GM21737 (cell line): Measurements from ENCODE around the gene DSTN.
"Not testable (repeated sequence)": the region's sequence is repeated elsewhere in the genome, so short reads cannot be mapped to it uniquely, and the experiment has no call there.

Source experiments
- ATAC-seq: cut with Tn5 transposase; IDR thresholded peaks from one replicate; pipeline ENCODE4 v1.9.1; 2021; ENCODE audit warnings: mild to moderate bottlenecking, moderate library complexity; ENCODE audit not compliant: unreplicated experiment

DSTN gene

DNA sequence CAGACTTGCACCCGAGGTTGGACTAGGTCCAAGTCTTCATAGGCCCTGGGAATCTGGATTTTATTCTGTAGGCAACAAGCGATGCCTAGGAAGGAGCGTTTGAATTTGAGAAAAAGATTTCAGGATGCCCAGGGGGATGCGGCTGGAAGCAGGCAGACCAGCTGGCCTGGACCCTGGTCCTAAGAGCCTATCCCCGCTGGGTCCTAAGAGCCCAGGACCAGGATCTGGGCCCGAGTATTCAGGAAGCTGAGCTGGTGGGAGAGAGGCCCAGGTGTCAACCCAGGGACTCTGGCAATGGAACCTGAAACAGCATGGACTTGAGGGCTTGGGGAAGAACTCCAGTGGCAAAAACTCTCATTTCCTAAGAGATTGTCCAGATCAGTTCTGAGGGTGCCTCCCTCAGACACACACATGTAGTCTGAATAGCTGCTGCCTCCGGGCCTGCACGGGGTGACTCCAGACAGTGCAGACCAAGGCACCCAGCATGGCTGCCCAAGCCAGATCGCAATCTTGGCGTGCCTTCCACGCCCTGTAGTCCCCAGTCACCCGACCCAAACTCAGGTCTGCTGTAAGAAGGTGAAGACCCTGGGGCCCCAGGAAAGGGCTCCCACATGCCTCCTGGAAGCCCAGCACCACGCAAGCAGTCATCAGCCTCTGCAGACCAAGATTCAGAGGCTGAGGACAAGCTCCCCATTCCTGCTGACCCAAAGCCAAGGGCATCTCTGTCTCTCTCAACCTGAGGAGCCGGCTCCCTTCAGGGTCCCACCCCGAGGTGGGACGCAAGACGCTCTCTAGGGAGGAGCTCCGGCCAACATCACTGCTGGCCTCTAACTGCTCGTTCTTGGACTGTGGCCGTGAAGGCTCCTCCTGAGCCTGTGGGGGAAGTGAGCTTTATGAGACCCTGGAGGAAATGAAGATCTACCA, 77.8 kb downstream of the DSTN start:
- no peak for ATAC-seq

DNA sequence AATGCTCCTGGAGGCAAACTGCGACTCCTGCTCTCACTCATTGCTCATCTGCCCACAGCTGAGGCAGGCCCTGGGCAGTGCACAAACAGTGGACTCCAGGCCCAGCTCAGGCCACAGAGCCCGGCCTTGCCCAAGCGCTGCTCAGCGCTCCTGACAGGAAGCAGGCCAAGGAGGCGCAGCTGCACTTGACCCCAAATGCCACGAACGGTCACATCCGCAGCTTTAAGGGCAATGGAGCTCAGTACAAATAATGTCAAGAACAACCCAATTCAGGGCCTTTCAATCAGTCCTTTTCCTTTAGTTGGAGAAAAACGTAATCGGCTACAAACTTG, 78.4 kb downstream of the DSTN start:
- no peak for ATAC-seq

DNA sequence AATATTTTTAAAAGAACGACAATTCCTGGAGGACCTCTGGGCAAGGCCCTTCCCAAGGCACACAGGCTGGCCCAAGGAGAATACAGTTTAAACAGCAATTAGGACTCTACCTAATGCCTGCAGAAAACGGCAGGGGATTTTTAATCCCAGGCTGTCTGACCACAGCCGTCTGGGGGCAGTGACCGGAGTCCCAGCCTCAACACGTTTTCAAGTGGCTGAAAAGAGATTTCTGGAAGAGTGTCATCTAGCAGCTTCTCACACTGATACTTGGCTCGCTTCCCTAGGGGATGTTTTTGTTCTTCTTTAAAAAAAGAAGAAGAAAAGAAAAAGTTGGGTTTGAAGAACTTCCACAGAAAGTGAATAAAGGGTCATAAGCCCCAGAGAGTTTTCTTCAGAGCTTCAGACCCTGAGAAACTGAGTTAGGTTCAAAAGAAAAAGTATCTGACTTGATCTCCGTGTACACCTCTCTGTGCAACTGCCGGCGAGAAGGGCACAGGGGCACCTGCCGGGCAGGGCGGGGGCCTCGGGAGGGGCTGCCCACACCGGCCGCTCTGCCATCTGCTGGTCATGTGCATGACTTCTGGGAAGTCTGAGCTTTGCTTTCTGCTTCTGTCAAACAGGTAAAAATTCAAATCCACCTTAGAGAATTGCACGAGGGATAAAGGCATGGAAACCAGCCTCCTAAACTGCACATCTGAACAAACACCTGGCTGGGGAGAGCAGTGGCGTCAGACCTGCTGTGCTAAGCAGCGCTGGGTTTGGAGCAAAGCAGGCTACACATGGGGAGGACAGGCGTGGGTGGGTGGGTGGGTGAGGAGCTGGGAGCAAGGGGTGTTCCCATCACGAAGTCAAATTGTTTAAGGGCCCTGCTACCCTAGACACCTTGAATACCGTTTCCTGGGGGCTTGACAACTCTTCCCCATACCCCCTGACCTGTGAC, 79.2 kb downstream of the DSTN start:
- ATAC-seq: no peak

DNA sequence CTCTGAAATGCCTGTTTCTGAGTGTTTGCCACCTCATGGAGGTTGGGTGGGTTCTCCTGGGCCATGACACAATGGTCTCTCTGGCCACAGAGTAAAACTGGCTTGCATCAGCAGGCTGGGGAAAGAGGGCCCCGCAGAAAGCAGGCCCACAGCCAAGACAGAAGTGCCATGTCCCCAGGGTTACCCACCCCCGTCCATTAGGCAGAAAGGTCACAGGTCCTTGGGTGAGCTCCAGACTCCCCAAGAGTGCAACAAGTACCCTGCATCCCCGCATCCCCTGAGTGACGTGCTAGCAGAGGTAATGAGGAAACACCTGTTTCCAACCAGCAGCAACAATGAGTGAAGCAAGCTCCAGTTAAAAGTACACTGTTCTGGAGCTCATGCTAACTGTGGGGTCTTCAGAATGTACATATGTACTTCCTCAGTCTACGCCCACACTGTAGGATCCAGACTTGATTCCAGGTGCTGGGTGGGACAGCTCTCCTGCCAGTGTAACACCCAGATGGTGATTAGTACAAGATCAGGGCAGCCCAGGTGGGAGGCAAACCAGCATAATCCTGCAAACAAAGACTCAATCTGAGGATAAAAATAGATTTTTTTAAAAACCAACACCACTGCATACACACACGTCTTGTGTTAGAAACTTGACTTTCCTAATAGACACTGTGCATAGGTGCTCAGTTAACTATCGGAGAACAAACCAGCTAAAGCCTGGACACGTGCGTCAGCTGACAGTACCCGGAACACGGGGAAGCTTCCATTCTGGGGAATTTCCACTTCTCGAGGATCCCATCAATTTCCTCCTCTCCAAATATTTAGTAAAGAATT, 80.6 kb downstream of the DSTN start:
- ATAC-seq: no peak

DNA sequence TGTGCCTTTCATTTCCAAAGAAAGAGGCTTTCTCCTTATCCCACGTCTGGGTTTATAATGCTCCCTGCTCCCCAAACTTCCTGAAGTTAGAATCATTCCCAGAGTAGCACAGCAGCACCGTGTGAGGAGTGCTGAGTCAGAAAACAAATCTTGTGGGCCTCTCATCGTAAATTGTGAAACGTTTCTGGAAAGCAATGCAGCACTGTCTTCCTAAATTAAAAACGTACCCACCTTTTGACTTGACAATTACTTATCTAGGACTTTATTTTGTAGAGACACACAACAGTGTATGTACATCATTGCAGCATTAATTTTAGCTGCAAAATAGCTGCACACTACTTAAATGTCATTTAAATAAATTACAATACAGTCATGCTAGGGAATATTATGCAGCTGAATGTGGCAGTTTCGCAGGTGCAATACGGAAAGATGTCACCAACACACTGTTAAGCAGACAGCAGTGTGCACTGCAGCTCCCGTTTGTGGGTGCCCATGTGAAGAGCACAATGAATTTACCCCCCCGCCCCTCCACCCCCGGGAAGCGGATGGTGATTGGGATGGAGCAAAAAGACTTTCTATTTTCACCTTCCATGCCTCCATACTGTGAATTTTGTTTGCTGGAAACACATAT, 81.4 kb downstream of the DSTN start:
- ATAC-seq: no peak

DNA sequence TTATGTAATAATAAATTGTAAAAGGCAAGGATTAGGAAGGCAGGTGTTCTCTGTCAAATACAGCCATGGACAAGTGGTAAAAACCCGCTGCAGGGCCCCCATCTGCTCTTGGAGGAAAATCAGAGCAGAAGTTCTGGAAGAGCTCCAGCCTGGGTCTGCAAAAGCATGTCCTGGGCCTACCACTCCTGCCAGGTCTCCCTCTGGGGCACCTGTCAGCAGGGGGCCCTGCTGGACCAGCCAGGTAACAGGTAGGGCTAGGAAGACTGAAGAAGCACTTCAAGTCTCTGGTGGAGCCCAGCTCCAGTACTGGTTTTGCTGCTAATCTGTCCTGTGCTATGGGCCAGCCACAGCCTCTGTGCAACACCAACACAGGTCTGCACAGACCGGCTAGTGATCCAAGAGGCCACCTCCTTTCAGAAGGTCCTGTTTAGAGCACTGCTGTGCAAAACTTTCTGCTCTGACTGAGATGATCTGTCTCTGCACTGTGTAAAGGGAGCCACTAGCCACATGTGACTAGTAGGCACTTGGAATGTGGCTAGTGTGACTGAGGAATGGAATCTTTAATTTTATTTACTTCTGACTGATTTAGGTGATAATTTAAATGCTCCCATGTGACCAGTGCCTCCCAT, 82.0 kb downstream of the DSTN start:
- no peak for ATAC-seq

DNA sequence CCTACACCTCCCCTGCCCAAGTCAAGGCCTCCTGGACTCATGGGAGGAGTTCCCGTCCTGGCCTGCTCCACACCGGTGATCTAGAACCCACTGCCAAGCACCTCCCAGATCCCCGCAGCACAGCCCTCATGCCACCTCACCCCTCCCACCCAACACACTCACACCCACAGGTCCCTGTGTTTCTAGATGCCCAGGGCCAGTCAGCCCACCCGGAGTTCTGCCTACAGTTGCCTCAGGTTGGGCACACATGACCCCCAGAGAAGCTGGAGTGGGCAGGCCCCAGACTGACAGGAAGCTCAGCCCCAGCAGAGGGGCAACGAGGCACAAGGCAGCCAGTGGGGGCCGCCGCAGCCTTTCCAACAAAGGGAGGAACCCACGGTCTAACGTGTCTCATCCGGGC, 82.5 kb downstream of the DSTN start:
- ATAC-seq: no peak

DNA sequence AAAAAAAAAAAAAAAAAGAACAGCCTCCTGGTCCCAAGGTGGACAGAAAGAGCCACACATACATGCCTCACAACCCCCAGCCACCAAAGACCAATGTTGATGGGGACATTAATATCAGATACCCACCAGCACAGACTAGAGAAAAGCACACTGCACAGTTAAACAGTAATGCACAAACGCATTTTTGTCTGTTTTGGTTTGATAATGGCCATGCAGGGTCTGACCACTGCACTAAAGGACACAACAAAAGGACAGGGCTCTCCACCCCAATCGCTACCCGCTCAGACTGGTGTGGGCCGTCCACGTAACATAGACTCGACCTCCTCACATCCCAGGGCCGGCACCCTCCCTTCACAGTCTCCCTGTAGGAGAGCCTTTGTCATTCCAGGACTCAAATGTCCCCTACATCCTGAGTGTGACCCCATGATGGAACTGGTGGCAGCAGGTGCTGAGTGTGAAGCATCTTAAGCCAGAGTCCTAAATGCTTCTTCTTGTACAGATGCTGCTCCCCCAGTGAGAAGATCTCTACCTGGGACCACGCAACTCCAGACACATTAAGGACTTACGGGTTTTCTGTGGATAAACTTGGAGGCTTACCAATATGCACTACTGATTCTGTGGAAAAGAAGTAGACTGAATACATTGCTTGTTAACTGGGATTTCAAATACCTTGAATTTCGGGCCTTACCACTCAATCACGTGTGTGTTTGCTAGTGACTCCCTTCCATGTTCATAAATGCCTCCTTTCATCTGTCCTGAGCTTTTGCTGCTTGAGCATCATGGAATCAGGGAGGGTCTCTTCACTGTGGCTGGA, 84.2 kb downstream of the DSTN start:
- ATAC-seq: no peak

DNA sequence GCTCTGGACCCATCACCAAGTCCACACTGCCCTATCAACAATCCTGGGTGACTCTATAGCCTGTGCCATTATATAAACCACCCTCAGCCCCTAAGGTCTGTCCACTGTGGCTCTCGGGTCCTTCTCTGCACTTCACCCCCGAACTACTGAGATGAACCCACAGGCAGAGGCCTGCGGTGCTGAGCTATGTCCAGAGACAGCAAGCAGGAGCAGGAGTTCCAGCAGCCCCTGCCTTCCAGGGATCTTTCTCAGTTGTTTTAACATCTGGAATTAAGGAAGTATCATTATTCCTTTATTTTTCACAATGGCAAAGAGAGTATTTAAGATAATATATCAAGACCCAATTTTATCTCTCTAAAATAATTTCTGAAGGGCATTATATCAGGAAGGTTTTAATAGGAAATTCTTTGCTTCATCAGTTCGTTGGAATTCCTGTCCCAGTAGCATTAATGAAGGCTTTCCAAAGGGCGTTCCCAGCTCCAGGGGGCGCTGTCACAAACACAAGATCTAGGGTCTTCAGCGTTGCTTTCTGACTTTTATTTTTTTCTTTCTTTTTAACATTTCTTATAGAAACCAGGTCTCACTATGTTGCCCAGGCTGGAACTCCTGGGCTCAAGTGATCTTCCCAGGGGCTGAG, 84.9 kb downstream of the DSTN start:
- no peak for ATAC-seq

DNA sequence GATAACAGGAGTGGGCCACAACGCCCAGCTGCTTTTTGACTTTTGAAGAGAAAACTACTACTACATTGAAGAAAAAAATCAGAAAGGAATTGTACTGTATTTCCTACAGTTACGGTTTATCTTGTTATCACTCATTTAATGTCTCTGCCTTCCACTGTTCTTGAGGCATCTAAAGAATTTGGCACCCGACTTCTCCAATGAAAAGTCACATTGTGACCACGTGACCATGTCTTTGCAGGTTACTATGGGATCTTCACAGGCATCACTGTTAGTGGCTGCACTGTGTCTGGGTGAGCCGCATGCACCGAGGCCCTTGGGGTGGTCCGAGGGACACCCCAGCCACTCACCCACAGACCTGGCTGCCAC, 85.4 kb downstream of the DSTN start:
- ATAC-seq: no peak

DNA sequence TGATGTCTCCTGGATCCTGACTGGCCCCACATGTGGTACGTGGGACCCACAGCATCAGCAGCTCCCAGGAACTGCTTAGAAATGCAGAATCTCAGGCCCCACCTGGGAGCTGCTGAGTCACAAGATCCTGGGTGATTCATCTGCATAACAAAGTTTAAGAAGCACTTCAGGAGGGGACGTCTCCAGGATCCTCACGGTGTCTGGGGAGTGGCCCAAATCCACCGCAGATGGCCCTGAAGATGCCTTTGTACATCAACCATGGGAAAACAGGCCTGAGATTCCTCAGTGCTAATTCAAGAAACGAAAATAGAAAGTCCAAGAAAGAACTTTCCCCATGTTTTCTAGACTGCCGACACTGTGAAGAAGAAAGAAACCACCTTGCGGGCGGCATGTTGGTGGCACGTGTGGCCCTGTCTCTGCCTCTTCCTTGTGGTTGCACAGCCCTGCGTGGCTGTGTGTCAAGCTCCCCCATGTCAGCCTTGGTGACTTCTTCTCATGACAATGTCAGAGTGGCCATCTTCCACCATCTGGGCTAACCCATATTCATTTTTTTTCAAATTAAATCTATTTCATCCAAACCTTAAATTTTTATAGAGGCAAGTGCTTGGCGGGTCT, 86.1 kb downstream of the DSTN start:
- no peak for ATAC-seq

DNA sequence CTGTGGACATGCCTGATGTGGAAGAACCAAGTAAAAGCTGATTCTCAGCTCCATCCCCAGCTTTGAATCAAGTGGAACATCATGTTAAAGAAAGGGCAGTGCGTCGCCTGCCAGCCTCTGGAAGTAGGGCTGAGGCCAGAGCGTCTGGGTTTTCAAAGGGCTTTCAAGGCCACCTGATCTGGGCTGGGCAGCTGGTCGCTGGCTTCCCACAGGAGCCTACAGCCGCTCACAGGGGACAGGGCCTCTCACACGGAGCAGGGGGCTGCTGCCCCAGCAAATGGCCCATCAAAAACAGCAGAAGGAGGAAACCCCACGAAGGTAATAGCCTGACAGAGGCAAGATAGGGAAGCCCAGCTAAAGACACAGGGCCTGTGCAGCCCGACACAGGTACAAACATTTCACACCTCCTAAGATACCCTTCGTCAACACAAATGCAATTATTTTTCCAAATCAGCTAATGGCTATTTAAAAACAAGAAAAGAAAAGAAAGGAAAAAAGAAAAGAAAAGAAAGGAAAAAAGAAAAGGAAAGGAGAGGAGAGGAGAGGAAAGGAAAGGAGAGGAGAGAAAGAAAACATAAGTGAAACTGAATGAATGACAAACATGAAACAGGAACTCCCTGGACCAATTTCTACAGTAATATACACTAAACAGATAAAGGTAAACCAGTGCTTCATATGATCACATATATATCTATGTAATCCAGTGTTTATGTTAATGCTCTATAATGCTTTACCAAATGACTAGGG, 87.4 kb downstream of the DSTN start:
- no peak for ATAC-seq

DNA sequence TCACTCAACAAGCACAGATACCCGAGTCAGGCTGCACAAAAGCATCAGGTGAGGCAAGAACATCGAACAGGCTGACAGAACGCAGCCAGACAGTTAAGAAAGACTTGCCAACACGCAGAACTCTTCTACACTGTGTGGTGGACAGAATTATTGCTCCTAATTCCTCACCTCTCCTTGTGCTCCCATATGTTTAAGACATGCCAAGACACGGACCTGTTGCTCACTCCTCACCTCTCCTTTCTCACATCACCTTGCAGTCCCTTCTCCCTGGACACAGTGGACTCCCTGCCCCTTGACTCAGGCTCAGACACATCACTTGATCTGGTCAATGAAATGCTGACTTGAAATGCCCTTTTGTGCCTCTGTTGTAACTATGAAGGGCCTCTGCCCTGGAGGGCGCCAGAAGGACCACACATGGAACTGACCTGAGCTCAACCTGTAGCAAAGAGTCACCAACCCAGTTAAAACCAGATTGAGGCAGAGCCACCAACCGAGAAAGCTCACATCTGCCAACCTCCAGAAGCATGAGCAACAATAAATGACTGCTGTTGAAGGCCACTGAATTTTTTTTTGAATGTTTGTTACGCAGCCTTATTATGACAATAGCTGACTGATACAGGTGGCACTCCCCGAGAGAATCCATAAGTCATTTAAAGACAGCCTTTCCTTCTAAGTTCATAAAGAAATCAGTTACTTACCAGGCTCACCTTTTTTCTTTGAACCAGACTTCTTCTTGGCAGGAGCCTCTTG, 88.2 kb downstream of the DSTN start:
- ATAC-seq: no peak

DNA sequence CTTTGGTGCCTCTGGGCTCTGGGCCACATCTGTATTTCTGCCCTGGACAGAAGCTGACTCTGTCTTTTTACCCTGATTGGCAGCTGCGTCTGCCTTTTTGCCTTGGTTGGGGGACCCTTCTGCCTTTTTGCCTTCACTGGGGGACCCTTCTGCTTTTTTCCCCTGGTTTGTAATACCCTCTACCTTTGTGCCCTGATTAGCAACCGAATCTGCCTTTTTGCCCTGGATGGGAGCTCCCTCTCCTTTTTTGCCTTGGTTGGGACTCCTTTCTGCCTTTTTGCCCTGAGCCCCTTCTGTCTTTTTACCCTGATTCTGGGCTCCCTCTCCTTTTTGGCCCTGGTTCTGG, 88.7 kb downstream of the DSTN start:
- no peak for ATAC-seq

DNA sequence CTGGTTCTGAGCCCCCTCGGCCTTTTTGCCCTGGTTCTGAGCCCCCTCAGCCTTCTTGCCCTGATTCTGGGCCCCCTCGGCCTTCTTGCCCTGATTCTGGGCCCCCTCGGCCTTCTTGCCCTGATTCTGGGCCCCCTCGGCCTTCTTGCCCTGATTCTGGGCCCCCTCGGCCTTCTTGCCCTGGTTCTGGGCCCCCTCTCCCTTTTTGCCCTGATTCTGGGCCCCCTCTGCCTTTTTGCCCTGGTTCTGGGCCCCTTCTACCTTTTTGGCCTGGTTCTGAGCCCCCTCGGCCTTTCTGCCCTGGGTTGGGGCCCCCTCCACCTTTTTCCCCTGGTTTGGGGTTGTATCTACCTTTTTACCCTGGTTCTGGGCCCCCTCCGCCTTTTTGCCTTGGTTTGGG, 89.5 kb downstream of the DSTN start:
- not testable (repeated sequence) for ATAC-seq
